Measurements from ENCODE around the gene MAPKBP1.

- TF ChIP-seq, protein P1, sequence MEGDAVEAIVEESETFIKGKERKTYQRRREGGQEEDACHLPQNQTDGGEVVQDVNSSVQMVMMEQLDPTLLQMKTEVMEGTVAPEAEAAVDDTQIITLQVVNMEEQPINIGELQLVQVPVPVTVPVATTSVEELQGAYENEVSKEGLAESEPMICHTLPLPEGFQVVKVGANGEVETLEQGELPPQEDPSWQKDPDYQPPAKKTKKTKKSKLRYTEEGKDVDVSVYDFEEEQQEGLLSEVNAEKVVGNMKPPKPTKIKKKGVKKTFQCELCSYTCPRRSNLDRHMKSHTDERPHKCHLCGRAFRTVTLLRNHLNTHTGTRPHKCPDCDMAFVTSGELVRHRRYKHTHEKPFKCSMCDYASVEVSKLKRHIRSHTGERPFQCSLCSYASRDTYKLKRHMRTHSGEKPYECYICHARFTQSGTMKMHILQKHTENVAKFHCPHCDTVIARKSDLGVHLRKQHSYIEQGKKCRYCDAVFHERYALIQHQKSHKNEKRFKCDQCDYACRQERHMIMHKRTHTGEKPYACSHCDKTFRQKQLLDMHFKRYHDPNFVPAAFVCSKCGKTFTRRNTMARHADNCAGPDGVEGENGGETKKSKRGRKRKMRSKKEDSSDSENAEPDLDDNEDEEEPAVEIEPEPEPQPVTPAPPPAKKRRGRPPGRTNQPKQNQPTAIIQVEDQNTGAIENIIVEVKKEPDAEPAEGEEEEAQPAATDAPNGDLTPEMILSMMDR (IDR thresholded peaks at IDR 0.05 in 4 of 5, conservative IDR thresholded peaks at IDR 0.05 in 1 of 5) = no peak
- TF ChIP-seq POLR2A (IDR thresholded peaks at IDR 0.05) = no peak
Observed at GRCh38 chr15:41805711-41806110, 31.4 kb downstream of the MAPKBP1 start.
